ENCODE results near the gene PDE6A.

Gene PDE6A

GRCh38 chr5:149820536-149821510 lies 123.8 kb downstream of the PDE6A start:
- DNase-seq (ENCODE audit: low read depth): peak; percentile 38
- H3K4me3 ChIP-seq (ENCODE audit: low read length): no peak overlapping the region
- TF ChIP-seq CTCF (IDR thresholded peaks at IDR 0.05; ENCODE audit: insufficient read depth, low read depth, low read length, missing control alignments): no peak

DNA sequence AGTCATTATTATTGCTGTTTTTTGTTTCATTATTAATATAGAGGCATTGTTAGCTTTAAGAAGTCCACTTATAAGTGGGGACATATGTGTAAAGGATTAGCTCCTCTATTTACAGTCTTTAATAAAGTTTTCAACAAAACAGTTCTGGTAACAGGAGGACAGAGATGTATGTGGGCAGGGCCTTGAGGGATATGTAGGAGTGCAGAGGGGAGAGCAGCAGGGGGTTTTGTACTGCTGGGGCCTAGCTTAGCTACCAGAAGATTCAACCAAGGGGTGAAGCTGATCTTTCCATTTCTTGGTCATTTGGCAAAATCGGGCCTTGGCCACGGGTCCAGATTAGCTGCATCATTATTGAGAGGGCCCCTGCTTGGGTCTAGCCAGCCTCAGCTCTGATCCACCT lies 124.6 kb downstream of the PDE6A start:
- TF ChIP-seq CTCF (IDR thresholded peaks at IDR 0.05; ENCODE audit: insufficient read depth, low read depth, low read length, missing control alignments): no peak
- no peak overlapping the region for H3K4me3 ChIP-seq (ENCODE audit: low read length)
- no peak for DNase-seq (ENCODE audit: low read depth)

GRCh38 chr5:149818116-149818515 lies 126.5 kb downstream of the PDE6A start:
- no peak for DNase-seq (ENCODE audit: low read depth)
- TF ChIP-seq CTCF (IDR thresholded peaks at IDR 0.05; ENCODE audit: insufficient read depth, low read depth, low read length, missing control alignments): no peak
- no peak overlapping the region for H3K4me3 ChIP-seq (ENCODE audit: low read length)

DNA sequence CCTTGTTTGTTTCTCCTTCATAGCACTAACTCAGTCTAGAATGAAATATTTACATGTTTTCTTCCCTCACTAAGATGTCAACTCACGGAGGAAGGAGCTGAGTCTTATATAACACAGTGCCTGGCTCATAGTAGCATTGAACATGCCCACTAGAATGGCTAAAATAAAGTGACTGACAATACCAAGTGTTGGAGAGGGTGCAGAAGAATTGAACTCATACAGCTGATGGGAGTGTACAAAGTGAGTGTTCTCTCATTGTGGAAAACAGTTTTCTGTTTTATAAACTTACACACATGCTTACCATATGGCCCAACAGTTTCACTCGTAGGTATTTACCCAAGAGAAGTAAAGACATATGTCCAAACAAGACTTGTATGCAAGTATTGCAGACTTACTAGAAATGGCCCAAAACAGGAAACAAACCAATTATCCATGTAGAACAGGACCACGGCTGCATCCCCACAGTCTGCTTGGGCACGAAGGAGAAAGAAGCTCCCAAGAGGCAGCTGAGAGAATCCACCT lies 127.0 kb downstream of the PDE6A start:
- TF ChIP-seq CTCF (IDR thresholded peaks at IDR 0.05; ENCODE audit: insufficient read depth, low read depth, low read length, missing control alignments): no peak
- no peak overlapping the region for H3K4me3 ChIP-seq (ENCODE audit: low read length)
- no peak for DNase-seq (ENCODE audit: low read depth)

- DNase-seq (ENCODE audit: low read depth): no peak
- H3K4me3 ChIP-seq (ENCODE audit: low read length): no peak overlapping the region
- no peak for TF ChIP-seq CTCF (IDR thresholded peaks at IDR 0.05; ENCODE audit: insufficient read depth, low read depth, low read length, missing control alignments)
Measured at GRCh38 chr5:149816661-149817060, 127.9 kb downstream of the PDE6A start.

GRCh38 chr5:149811453-149811852 lies 133.1 kb downstream of the PDE6A start:
- DNase-seq (ENCODE audit: low read depth): no peak
- no peak for TF ChIP-seq CTCF (IDR thresholded peaks at IDR 0.05; ENCODE audit: insufficient read depth, low read depth, low read length, missing control alignments)
- H3K4me3 ChIP-seq (ENCODE audit: low read length): no peak overlapping the region
